ENCODE measurements around the gene CEP57L1. TPM values are rescaled to one million over a fixed set of nuclear protein-coding genes. Genes with fewer than 3 reads are reported as not detected.
"Not testable (repeated sequence)": the region's sequence is repeated elsewhere in the genome, so short reads cannot be mapped to it uniquely, and the experiment has no call there.

The CEP57L1 gene
- polyA plus RNA-seq, 1 donor, result 16.9 TPM

- peak; percentile 65 for DNase-seq (ENCODE audit: low read depth)
Measured at GRCh38 chr6:109073344-109074132, 21.8 kb upstream of the CEP57L1 start.

- DNase-seq (ENCODE audit: low read depth), result no peak
Measured at GRCh38 chr6:109074133-109074415, 21.2 kb upstream of the CEP57L1 start.

GRCh38 chr6:109075934-109076333 is 19.4 kb upstream of the CEP57L1 start:
- no peak for DNase-seq (ENCODE audit: low read depth)

GRCh38 chr6:109076377-109076776 is 18.9 kb upstream of the CEP57L1 start:
- no peak for DNase-seq (ENCODE audit: low read depth)

- peak; percentile 74 for DNase-seq (ENCODE audit: low read depth)
Measured at GRCh38 chr6:109079981-109080380, 15.3 kb upstream of the CEP57L1 start.

GRCh38 chr6:109081026-109081425 is 14.3 kb upstream of the CEP57L1 start:
- no peak for DNase-seq (ENCODE audit: low read depth)

- DNase-seq (ENCODE audit: low read depth), result no peak
Measured at GRCh38 chr6:109081516-109082187, 13.7 kb upstream of the CEP57L1 start.

- no peak for DNase-seq (ENCODE audit: low read depth)
Measured at GRCh38 chr6:109082188-109082577, 13.1 kb upstream of the CEP57L1 start.

GRCh38 chr6:109083657-109084056 is 11.7 kb upstream of the CEP57L1 start:
- DNase-seq (ENCODE audit: low read depth), result no peak

GRCh38 chr6:109084146-109084545 is 11.2 kb upstream of the CEP57L1 start:
- not testable (repeated sequence) for DNase-seq (ENCODE audit: low read depth)

GRCh38 chr6:109087661-109088264 is 7.5 kb upstream of the CEP57L1 start:
- no peak for DNase-seq (ENCODE audit: low read depth)

GRCh38 chr6:109088995-109089394 is 6.3 kb upstream of the CEP57L1 start:
- no peak for DNase-seq (ENCODE audit: low read depth)

- no peak for DNase-seq (ENCODE audit: low read depth)
Measured at GRCh38 chr6:109091314-109092024, 3.8 kb upstream of the CEP57L1 start.

GRCh38 chr6:109092074-109092473 is 3.2 kb upstream of the CEP57L1 start:
- no peak for DNase-seq (ENCODE audit: low read depth)

GRCh38 chr6:109093732-109094415 is 1.4 kb upstream of the CEP57L1 start:
- no peak for DNase-seq (ENCODE audit: low read depth)

- peak; percentile 82 for DNase-seq (ENCODE audit: low read depth)
Measured at GRCh38 chr6:109094416-109095035, 781 bp upstream of the CEP57L1 start, which contains the start of gene SESN1. Gene SESN1, minus strand, starts transcription at chr6:109094846. Its CDS starts 773 bp downstream, at chr6:109094073.

GRCh38 chr6:109095835-109096084 is 453 bp downstream of the CEP57L1 start:
- no peak for DNase-seq (ENCODE audit: low read depth)

GRCh38 chr6:109096208-109096607 is 901 bp downstream of the CEP57L1 start:
- no peak for DNase-seq (ENCODE audit: low read depth)

GRCh38 chr6:109097661-109098060 is 2.4 kb downstream of the CEP57L1 start:
- DNase-seq (ENCODE audit: low read depth), result no peak

- DNase-seq (ENCODE audit: low read depth), result no peak
Measured at GRCh38 chr6:109102762-109103161, 7.5 kb downstream of the CEP57L1 start.

GRCh38 chr6:109103942-109104341 is 8.6 kb downstream of the CEP57L1 start:
- DNase-seq (ENCODE audit: low read depth), result no peak

- no peak for DNase-seq (ENCODE audit: low read depth)
Measured at GRCh38 chr6:109104512-109104911, 9.2 kb downstream of the CEP57L1 start.
